Measurements from ENCODE around the gene PIM1. TPM values are rescaled to one million over a fixed set of nuclear protein-coding genes. Genes with fewer than 3 reads are reported as not detected.

Gene PIM1
- total RNA-seq, 2 experiments from 2014 or later = 24.7 to 31.4 TPM

GRCh38 chr6:37136821-37137200 is 33.1 kb upstream of the PIM1 start:
- DNase-seq (ENCODE audit: low spot score) = no peak
- Histone ChIP-seq H3K9me3 (ENCODE audit: low read length) (no peaks in the 10 kb centered on the region), H3K36me3 (ENCODE audit: insufficient read depth, low read length) (no peaks in the 10 kb centered on the region), H3K4me3 (ENCODE audit: low read depth, low read length, poor library complexity, severe bottlenecking) (no peak overlapping the region), H4K20me1 (ENCODE audit: insufficient read depth, low read length) (no peaks in the 10 kb centered on the region), H3K4me2 (ENCODE audit: low read length) (peak overlapping the region; percentile 19; the same call in 1 of the 2 replicates), H3K9me2 (ENCODE audit: insufficient read depth, low read length) (no peaks in the 10 kb centered on the region), H3K79me2 (ENCODE audit: insufficient read depth, low read depth, low read length) (no peaks in the 10 kb centered on the region), H3K27ac (ENCODE audit: low read depth, low read length, poor library complexity, severe bottlenecking) (no peak overlapping the region), H3K4me1 (ENCODE audit: insufficient read depth, low read length, poor library complexity, severe bottlenecking) (peaks cover 1% of the 10 kb centered on the region), H2AFZ (ENCODE audit: low read length) (no peak overlapping the region)
- ChIA-PET POLR2A (interaction anchor here (0.6 kb wide), 1 partner anchor 69 kb away, joined by 3 read pairs; no protein-coding TSS in a partner anchor), CTCF (ENCODE audit: unreplicated experiment) (no interaction called here)
- no TSS peak for BruUV-seq (replicated peaks)
- TF ChIP-seq CTCF (conservative IDR thresholded peaks at IDR 0.05; ENCODE audit: low read length) (no peak), EZH2phosphoT487 (IDR thresholded peaks at IDR 0.05; ENCODE audit: borderline replicate concordance, low read depth, low read length) (no peak)
- intact Hi-C loops (cut with micrococcal nuclease; ENCODE audit: unreplicated experiment) = no loop called here

GRCh38 chr6:37137201-37138090 is 32.5 kb upstream of the PIM1 start:
- no TSS peak for BruUV-seq (replicated peaks)
- no peaks in the 10 kb centered on the region for H4K20me1 ChIP-seq (ENCODE audit: insufficient read depth, low read length)
- no peaks in the 10 kb centered on the region for H3K36me3 ChIP-seq (ENCODE audit: insufficient read depth, low read length)
- no peak overlapping the region for H2AFZ ChIP-seq (ENCODE audit: low read length)
- H3K9me2 ChIP-seq (ENCODE audit: insufficient read depth, low read length) = no peaks in the 10 kb centered on the region
- TF ChIP-seq EZH2phosphoT487 (IDR thresholded peaks at IDR 0.05; ENCODE audit: borderline replicate concordance, low read depth, low read length) (no peak), CTCF (conservative IDR thresholded peaks at IDR 0.05; ENCODE audit: low read length) (no peak)
- intact Hi-C loops (cut with micrococcal nuclease; ENCODE audit: unreplicated experiment) = no loop called here
- H3K79me2 ChIP-seq (ENCODE audit: insufficient read depth, low read depth, low read length) = no peaks in the 10 kb centered on the region
- H3K4me1 ChIP-seq (ENCODE audit: insufficient read depth, low read length, poor library complexity, severe bottlenecking) = peaks cover 8% of the 10 kb centered on the region
- H3K4me3 ChIP-seq (ENCODE audit: low read depth, low read length, poor library complexity, severe bottlenecking) = no peak overlapping the region
- no peaks in the 10 kb centered on the region for H3K9me3 ChIP-seq (ENCODE audit: low read length)
- CTCF ChIA-PET (ENCODE audit: unreplicated experiment) = no interaction called here
- POLR2A ChIA-PET = no interaction called here
- peak overlapping the region; percentile 19; the same call in 1 of the 2 replicates for H3K4me2 ChIP-seq (ENCODE audit: low read length)
- H3K27ac ChIP-seq (ENCODE audit: low read depth, low read length, poor library complexity, severe bottlenecking) = no peak overlapping the region
- no peak for DNase-seq (ENCODE audit: low spot score)

- H3K36me3 ChIP-seq (ENCODE audit: insufficient read depth, low read length) = no peaks in the 10 kb centered on the region
- POLR2A ChIA-PET = interaction anchor here (0.5 to 0.8 kb wide), 2 partner anchors 29 kb away, joined by 3 read pairs; no protein-coding TSS in a partner anchor
- BruUV-seq (replicated peaks) = no TSS peak
- no peak for TF ChIP-seq EZH2phosphoT487 (IDR thresholded peaks at IDR 0.05; ENCODE audit: borderline replicate concordance, low read depth, low read length)
- TF ChIP-seq CTCF (conservative IDR thresholded peaks at IDR 0.05; ENCODE audit: low read length) = no peak
- H2AFZ ChIP-seq (ENCODE audit: low read length) = no peak overlapping the region
- no peak overlapping the region for H3K4me3 ChIP-seq (ENCODE audit: low read depth, low read length, poor library complexity, severe bottlenecking)
- H3K79me2 ChIP-seq (ENCODE audit: insufficient read depth, low read depth, low read length) = no peaks in the 10 kb centered on the region
- no peak overlapping the region for H3K4me2 ChIP-seq (ENCODE audit: low read length)
- H4K20me1 ChIP-seq (ENCODE audit: insufficient read depth, low read length) = no peaks in the 10 kb centered on the region
- H3K27ac ChIP-seq (ENCODE audit: low read depth, low read length, poor library complexity, severe bottlenecking) = no peak overlapping the region
- CTCF ChIA-PET (ENCODE audit: unreplicated experiment) = no interaction called here
- DNase-seq (ENCODE audit: low spot score) = no peak
- intact Hi-C loops (cut with micrococcal nuclease; ENCODE audit: unreplicated experiment) = no loop called here
- H3K9me2 ChIP-seq (ENCODE audit: insufficient read depth, low read length) = no peaks in the 10 kb centered on the region
- peaks cover 10% of the 10 kb centered on the region for H3K4me1 ChIP-seq (ENCODE audit: insufficient read depth, low read length, poor library complexity, severe bottlenecking)
- no peaks in the 10 kb centered on the region for H3K9me3 ChIP-seq (ENCODE audit: low read length)
Measured at GRCh38 chr6:37138856-37139229, 31.1 kb upstream of the PIM1 start.
